Endothelial cell of umbilical vein (primary cell): ENCODE measurements around the gene ANKS1A. TPM values are rescaled to one million over a fixed set of nuclear protein-coding genes. Genes with fewer than 3 reads are reported as not detected.

Source experiments
- BruUV-seq: library from RNA; stranded (reverse); fragments of 400-500 nt; replicated peaks from 2 replicates; lab custom pipeline; 2021; lab: Mats Ljungman, UMichigan
- CTCF ChIA-PET: fragments of 300-600, 350-600 bp; sonication (Branson Sonifier 250); formaldehyde crosslinking; loops from one replicate; lab custom pipeline; 2021; ENCODE audit warnings: antibody characterized with exemption, inconsistent platforms; lab: Charles Lee
- POLR2A ChIA-PET: fragments of 300-600, 350-600 bp; sonication (Branson Sonifier 250); formaldehyde crosslinking; loops from one replicate; lab custom pipeline; 2021; ENCODE audit warnings: antibody characterized with exemption, inconsistent platforms; lab: Charles Lee
- DNase-seq: peaks from one replicate; pipeline ENCODE4 v3.0.0-alpha.2; 2011; ENCODE audit warnings: low read depth, low spot score
- FAIRE-seq: peaks from 2 replicates; lab custom pipeline; 2011; peaks lifted over from hg19 to GRCh38; lab: Jason Lieb, UNC
- H2AFZ ChIP-seq: 2 replicates; pipeline ENCODE4 v1.6.0; 2012; ENCODE audit warnings: low read depth, low read length, control low read depth, inconsistent platforms
- H3K27ac ChIP-seq: 2 replicates; pipeline ENCODE4 v1.5.1; 2011; ENCODE audit warnings: low read depth, mild to moderate bottlenecking, control low read depth, low read length, moderate library complexity; ENCODE audit not compliant: insufficient read depth
- H3K27me3 ChIP-seq, 2 experiments: 2 replicates each; pipeline versions ENCODE4 v1.6.0 to v1.6.1; 2011; ENCODE audit warnings: low read length in 2 of 2, mixed read lengths in 1 of 2; ENCODE audit not compliant: control insufficient read depth in 2 of 2, insufficient read depth in 2 of 2
- H3K36me3 ChIP-seq, 2 experiments: 2 replicates in 1 of 2; 3 replicates in 1 of 2; pipeline ENCODE4 v1.5.1; 2011; ENCODE audit warnings: low read length in 2 of 2, mild to moderate bottlenecking in 1 of 2, moderate library complexity in 1 of 2; ENCODE audit not compliant: control insufficient read depth in 2 of 2, insufficient read depth in 2 of 2; ENCODE audit errors: extremely low read depth in 1 of 2
- H3K4me1 ChIP-seq: 3 replicates; pipeline ENCODE4 v1.5.1; 2011; ENCODE audit warnings: mild to moderate bottlenecking, low read length; ENCODE audit not compliant: control insufficient read depth, insufficient read depth; ENCODE audit errors: extremely low read depth
- H3K4me2 ChIP-seq: 2 replicates; pipeline ENCODE4 v1.6.1; 2011; ENCODE audit warnings: low read length, control low read depth, mixed read lengths; ENCODE audit not compliant: insufficient read depth
- H3K4me3 ChIP-seq, 3 experiments: fragments of 200-600 bp in 1 of 3; sonication (generic), shearing (Covaris generic) in 1 of 3; replicated peaks in 1 of 3; 2 replicates each; pipeline ENCODE4 v1.5.1; 2011 to 2016; ENCODE audit warnings: control low read depth in 3 of 3, low read length in 3 of 3, mild to moderate bottlenecking in 2 of 3, inconsistent platforms in 1 of 3, low read depth in 1 of 3, moderate library complexity in 1 of 3; ENCODE audit not compliant: insufficient read depth in 1 of 3
- H3K79me2 ChIP-seq: 2 replicates; pipeline ENCODE4 v1.6.0; 2012; ENCODE audit warnings: low read length, inconsistent platforms; ENCODE audit not compliant: control insufficient read depth, insufficient read depth
- H3K9ac ChIP-seq: replicated peaks from 2 replicates; pipeline ENCODE3; 2011; ENCODE audit warnings: low read length, control low read depth; ENCODE audit not compliant: insufficient read depth; ENCODE audit errors: extremely low read depth
- H3K9me1 ChIP-seq: replicated peaks from 3 replicates; pipeline ENCODE4 v1.6.0; 2011; ENCODE audit warnings: mild to moderate bottlenecking, low read length; ENCODE audit not compliant: control insufficient read depth, insufficient read depth; ENCODE audit errors: extremely low read depth
- H3K9me3 ChIP-seq: replicated peaks from 2 replicates; pipeline ENCODE4 v1.5.1; 2012; ENCODE audit warnings: low read length, inconsistent platforms; ENCODE audit not compliant: control insufficient read depth, insufficient read depth
- H4K20me1 ChIP-seq: replicated peaks from 2 replicates; pipeline ENCODE3; 2011; ENCODE audit warnings: mild to moderate bottlenecking, low read length; ENCODE audit not compliant: control insufficient read depth, insufficient read depth; ENCODE audit errors: extremely low read depth
- EZH2 ChIP-seq: IDR thresholded peaks from 2 replicates; pipeline ENCODE4 v1.6.1; 2012; ENCODE audit warnings: borderline replicate concordance, low read depth, mild to moderate bottlenecking, moderate library complexity, low read length, inconsistent platforms; ENCODE audit not compliant: severe bottlenecking
- FOS ChIP-seq: IDR thresholded peaks from 2 replicates; pipeline ENCODE4 v1.6.1; 2011; ENCODE audit warnings: mild to moderate bottlenecking, low read length, moderate library complexity, borderline replicate concordance; ENCODE audit not compliant: insufficient read depth
- GATA2 ChIP-seq: IDR thresholded peaks from 2 replicates; pipeline ENCODE4 v1.7.0; 2011; ENCODE audit warnings: low read depth, mild to moderate bottlenecking, moderate library complexity, mixed read lengths, low read length; ENCODE audit not compliant: insufficient read length, insufficient read depth
- JUN ChIP-seq: IDR thresholded peaks from 2 replicates; pipeline ENCODE4 v1.6.1; 2011; ENCODE audit warnings: borderline replicate concordance, low read depth; ENCODE audit not compliant: insufficient read length, insufficient read depth
- MAX ChIP-seq: IDR thresholded peaks from 2 replicates; pipeline ENCODE4 v1.6.1; 2011; ENCODE audit not compliant: insufficient read depth, insufficient read length
- MYC ChIP-seq: IDR thresholded peaks from one replicate; pipeline ENCODE4 v1.6.1; 2011; ENCODE audit warnings: mild to moderate bottlenecking, low read depth, low read length
- POLR2A ChIP-seq: IDR thresholded peaks from 2 replicates; pipeline ENCODE4 v1.6.1; 2012; ENCODE audit warnings: low read depth, mild to moderate bottlenecking, control low read depth, low read length
- POLR2AphosphoS5 ChIP-seq: IDR thresholded peaks from 2 replicates; pipeline ENCODE4 v1.6.1; 2012; ENCODE audit warnings: low read depth, mild to moderate bottlenecking, control low read depth, low read length, moderate library complexity; ENCODE audit not compliant: insufficient read depth
- dilution Hi-C: fragments of 300-500 bp; cut with MboI; formaldehyde crosslinking; loops from one replicate; pipeline ENCODE4 v1.15.0; 2019; ENCODE audit warnings: low sequenced_read_pairs; ENCODE audit not compliant: extremely low pct_ligation_motif_present
- intact Hi-C: fragments of 100-400 bp; cut with micrococcal nuclease; formaldehyde crosslinking; loops from one replicate; pipeline ENCODE4 v1.10.0; 2022
- polyA plus RNA-seq, 4 experiments: library from polyadenylated mRNA; depleted of rRNA in 3 of 4; stranded (reverse) in 3 of 4; unstranded in 1 of 4; fragments of >200 nt; gene quantifications; 2 replicates each; pipeline versions ENCODE4 v1.2.1 to v1.2.3, GENCODE V29; 2011 to 2012; ENCODE audit warnings: missing spikeins in 1 of 4
- total RNA-seq: library from RNA; stranded (reverse); gene quantifications from 2 replicates; pipeline ENCODE4 v1.2.3, GENCODE V29; 2021
- TF ChIP-seq, protein P1 (sequence below), 2 donors: IDR thresholded peaks; 1 replicate in 1 of 2; 2 replicates in 1 of 2; pipeline ENCODE4 v1.5.1; 2011; ENCODE audit warnings: low read length in 2 of 2, mild to moderate bottlenecking in 2 of 2, moderate library complexity in 2 of 2, control low read depth in 1 of 2, inconsistent platforms in 1 of 2, low read depth in 1 of 2; ENCODE audit not compliant: insufficient read depth in 1 of 2; ENCODE audit errors: extremely low read depth in 1 of 2

ANKS1A gene
- total and polyA plus RNA-seq, 2 donors (not counting 3 experiments of a cell fraction or from before 2014, with no cell fraction given), result 8.9 to 26.1 TPM

GRCh38 chr6:34855463-34855862 is 33.6 kb upstream of the ANKS1A start:
- POLR2A ChIA-PET, result no interaction called here
- H3K4me3 ChIP-seq, result no peak overlapping the region
- H3K27me3 ChIP-seq, result no peaks in the 10 kb centered on the region
- no peaks in the 10 kb centered on the region for H4K20me1 ChIP-seq
- no peak overlapping the region for H3K9ac ChIP-seq
- DNase-seq (no peak), FAIRE-seq (no peak)
- no peak overlapping the region for H2AFZ ChIP-seq
- no peaks in the 10 kb centered on the region for H3K79me2 ChIP-seq
- BruUV-seq, result no TSS peak
- CTCF ChIA-PET, result no interaction called here
- H3K4me1 ChIP-seq, result no peaks in the 10 kb centered on the region
- intact Hi-C loops (no loop called here), dilution Hi-C loops (no loop called here)
- H3K36me3 ChIP-seq, result peaks cover 2 to 18% of the 10 kb centered on the region in 2 experiments
- H3K9me3 ChIP-seq, result no peaks in the 10 kb centered on the region
- H3K27ac ChIP-seq, result no peak overlapping the region
- H3K9me1 ChIP-seq, result no peaks in the 10 kb centered on the region
- no peak overlapping the region for H3K4me2 ChIP-seq
- no peak for TF ChIP-seq GATA2
- TF ChIP-seq EZH2, result no peak
- TF ChIP-seq, protein P1, sequence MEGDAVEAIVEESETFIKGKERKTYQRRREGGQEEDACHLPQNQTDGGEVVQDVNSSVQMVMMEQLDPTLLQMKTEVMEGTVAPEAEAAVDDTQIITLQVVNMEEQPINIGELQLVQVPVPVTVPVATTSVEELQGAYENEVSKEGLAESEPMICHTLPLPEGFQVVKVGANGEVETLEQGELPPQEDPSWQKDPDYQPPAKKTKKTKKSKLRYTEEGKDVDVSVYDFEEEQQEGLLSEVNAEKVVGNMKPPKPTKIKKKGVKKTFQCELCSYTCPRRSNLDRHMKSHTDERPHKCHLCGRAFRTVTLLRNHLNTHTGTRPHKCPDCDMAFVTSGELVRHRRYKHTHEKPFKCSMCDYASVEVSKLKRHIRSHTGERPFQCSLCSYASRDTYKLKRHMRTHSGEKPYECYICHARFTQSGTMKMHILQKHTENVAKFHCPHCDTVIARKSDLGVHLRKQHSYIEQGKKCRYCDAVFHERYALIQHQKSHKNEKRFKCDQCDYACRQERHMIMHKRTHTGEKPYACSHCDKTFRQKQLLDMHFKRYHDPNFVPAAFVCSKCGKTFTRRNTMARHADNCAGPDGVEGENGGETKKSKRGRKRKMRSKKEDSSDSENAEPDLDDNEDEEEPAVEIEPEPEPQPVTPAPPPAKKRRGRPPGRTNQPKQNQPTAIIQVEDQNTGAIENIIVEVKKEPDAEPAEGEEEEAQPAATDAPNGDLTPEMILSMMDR (IDR thresholded peaks at IDR 0.05; ENCODE audit: extremely low read depth in 1 of 2, insufficient read depth in 1 of 2, low read depth in 1 of 2, low read length in 2 of 2), result no peak
- no peak for TF ChIP-seq JUN
- TF ChIP-seq POLR2AphosphoS5, result no peak
- TF ChIP-seq POLR2A, result no peak

DNA sequence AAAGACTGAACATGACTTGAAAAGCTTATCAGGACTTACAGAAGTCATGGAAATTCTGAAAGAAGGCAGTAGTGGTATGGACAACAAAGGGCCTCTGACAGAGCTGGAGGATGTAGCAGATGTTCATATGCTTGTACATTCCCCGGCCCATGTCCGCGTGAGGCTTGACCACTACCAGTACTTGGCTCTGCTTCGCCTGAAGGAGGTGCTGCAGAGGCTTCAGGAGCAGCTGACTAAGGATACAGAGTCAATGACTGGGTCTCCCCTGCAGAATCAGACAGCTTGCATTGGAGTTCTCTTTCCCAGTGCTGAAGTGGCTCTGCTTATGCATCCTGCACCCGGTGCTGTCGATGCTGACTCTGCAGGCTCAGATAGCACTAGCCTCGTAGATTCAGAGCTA is 30.4 kb upstream of the ANKS1A start:
- Histone ChIP-seq H3K9ac (no peak overlapping the region), H4K20me1 (no peaks in the 10 kb centered on the region), H3K4me3 (no peak overlapping the region), H3K27ac (no peak overlapping the region), H2AFZ (no peak overlapping the region), H3K4me2 (no peak overlapping the region), H3K9me3 (no peaks in the 10 kb centered on the region), H3K4me1 (no peaks in the 10 kb centered on the region), H3K27me3 (no peaks in the 10 kb centered on the region), H3K79me2 (no peaks in the 10 kb centered on the region), H3K9me1 (no peaks in the 10 kb centered on the region), H3K36me3 (peaks cover 2 to 18% of the 10 kb centered on the region in 2 experiments)
- no TSS peak for BruUV-seq
- TF ChIP-seq FOS (no peak), POLR2AphosphoS5 (no peak), POLR2A (no peak), JUN (no peak), MAX (no peak), MYC (no peak), EZH2 (no peak), GATA2 (no peak)
- TF ChIP-seq, protein P1 (IDR thresholded peaks at IDR 0.05; ENCODE audit: extremely low read depth in 1 of 2, insufficient read depth in 1 of 2, low read depth in 1 of 2, low read length in 2 of 2), result no peak
- dilution Hi-C loops (no loop called here), intact Hi-C loops (no loop called here)
- CTCF ChIA-PET, result interaction anchor here (0.9 to 1.2 kb wide), 3 partner anchors 17 to 468 kb away, joined by 3 read pairs; partner anchors contain the start of gene TAF11
- FAIRE-seq (no peak), DNase-seq (no peak)
- POLR2A ChIA-PET, result no interaction called here
